Tibial artery (tissue), 4 donors: ENCODE results near the gene SLC30A7.
"Not testable (repeated sequence)": the region's sequence is repeated elsewhere in the genome, so short reads cannot be mapped to it uniquely, and the experiment has no call there.

Experiments
- DNase-seq, 2 donors: peaks; one replicate each; pipeline ENCODE4 v3.0.0-alpha.2; 2019
- H3K27ac ChIP-seq, 2 donors: fragments of 200-600 bp; sonication (generic) in 1 of 2; 1 replicate in 1 of 2; 2 replicates in 1 of 2; pipeline ENCODE4 v1.5.1; 2018 to 2019; ENCODE audit warnings: mild to moderate bottlenecking in 1 of 2
- H3K27me3 ChIP-seq, 2 donors: fragments of 200-600 bp; sonication (generic) in 1 of 2; one replicate each; pipeline versions ENCODE4 v1.5.1 to v1.6.0; 2016 to 2019
- H3K36me3 ChIP-seq, 3 donors: fragments of 200-600 bp; sonication (generic) in 2 of 3; one replicate each; pipeline ENCODE4 v1.5.1; 2016 to 2019; ENCODE audit warnings: mild to moderate bottlenecking in 2 of 3
- H3K4me1 ChIP-seq, 4 donors: fragments of 200-600 bp; sonication (generic) in 2 of 4; 1 replicate in 3 of 4; 2 replicates in 1 of 4; pipeline ENCODE4 v1.5.1; 2016 to 2019
- H3K4me3 ChIP-seq, 2 donors: fragments of 200-600 bp; sonication (generic) in 1 of 2; 1 replicate in 1 of 2; 2 replicates in 1 of 2; pipeline ENCODE4 v1.5.1; 2018 to 2019; ENCODE audit warnings: mild to moderate bottlenecking in 2 of 2
- H3K9me3 ChIP-seq, 3 donors: fragments of 200-600 bp; sonication (generic) in 1 of 3; one replicate each; pipeline ENCODE4 v1.5.1; 2016 to 2019
- CTCF ChIP-seq, 2 experiments: fragments of 200-600 bp in 1 of 2; fragments of 450-650 bp in 1 of 2; IDR thresholded peaks; one replicate each; pipeline ENCODE4 v1.5.1; 2017 to 2019; ENCODE audit warnings: antibody characterized with exemption in 2 of 2, mild to moderate bottlenecking in 1 of 2, moderate library complexity in 1 of 2
- intact Hi-C: fragments of 100-400 bp; cut with DNase I; formaldehyde crosslinking; loops from one replicate; pipeline ENCODE4 v1.15.0; 2023; ENCODE audit warnings: low total_unique reads

Gene SLC30A7

GRCh38 chr1:100950337-100950736 is 54.4 kb downstream of the SLC30A7 start:
- H3K4me3 ChIP-seq, result no peak overlapping the region
- peak overlapping the region in 1 of 2 donors; percentile 3 for H3K27ac ChIP-seq
- intact Hi-C loops, result no loop called here
- TF ChIP-seq CTCF (IDR thresholded peaks at IDR 0.05), result no peak
- peaks cover 7 to 14% (median 11%) of the 10 kb centered on the region in 3 donors for H3K36me3 ChIP-seq
- peaks cover 0 to 3% (median 0%) of the 10 kb centered on the region in 3 donors for H3K9me3 ChIP-seq
- DNase-seq, result no peak
- H3K4me1 ChIP-seq, result peaks cover 0 to 22% (median 5%) of the 10 kb centered on the region in 4 donors
- H3K27me3 ChIP-seq, result no peaks in the 10 kb centered on the region

- intact Hi-C loops, result no loop called here
- Histone ChIP-seq H3K36me3 (peaks cover 7 to 14% (median 11%) of the 10 kb centered on the region in 3 donors), H3K27me3 (no peaks in the 10 kb centered on the region), H3K4me3 (no peak overlapping the region), H3K4me1 (peaks cover 0 to 22% (median 5%) of the 10 kb centered on the region in 4 donors), H3K27ac (peak overlapping the region in 1 of 2 donors; percentile 3), H3K9me3 (peaks cover 0 to 3% (median 0%) of the 10 kb centered on the region in 3 donors)
- TF ChIP-seq CTCF (IDR thresholded peaks at IDR 0.05), result no peak
- no peak for DNase-seq
These were observed 54.9 kb downstream of the SLC30A7 start for GRCh38 chr1:100950781-100951180.

- no peak for DNase-seq
- peaks cover 0 to 3% (median 0%) of the 10 kb centered on the region in 3 donors for H3K9me3 ChIP-seq
- TF ChIP-seq CTCF (IDR thresholded peaks at IDR 0.05), result no peak
- intact Hi-C loops, result no loop called here
- H3K4me1 ChIP-seq, result peaks cover 0 to 22% (median 5%) of the 10 kb centered on the region in 4 donors
- H3K27me3 ChIP-seq, result no peaks in the 10 kb centered on the region
- peaks cover 7 to 14% (median 11%) of the 10 kb centered on the region in 3 donors for H3K36me3 ChIP-seq
- no peak overlapping the region for H3K4me3 ChIP-seq
- no peak overlapping the region for H3K27ac ChIP-seq
These were observed 56.3 kb downstream of the SLC30A7 start for GRCh38 chr1:100952104-100952745.

- Histone ChIP-seq H3K36me3 (peaks cover 7 to 14% (median 11%) of the 10 kb centered on the region in 3 donors), H3K4me1 (peaks cover 0 to 22% (median 5%) of the 10 kb centered on the region in 4 donors)
- H3K27me3 ChIP-seq, H3K9me3 ChIP-seq, H3K27ac ChIP-seq, intact Hi-C loops, H3K4me3 ChIP-seq, DNase-seq: not testable (repeated sequence)
These were observed 57.1 kb downstream of the SLC30A7 start for GRCh38 chr1:100952970-100953369.

GRCh38 chr1:100953960-100954730 is 58.3 kb downstream of the SLC30A7 start:
- intact Hi-C loops, result no loop called here
- peaks cover 0 to 14% (median 11%) of the 10 kb centered on the region in 3 donors for H3K36me3 ChIP-seq
- H3K27ac ChIP-seq, result no peak overlapping the region
- no peak for TF ChIP-seq CTCF (IDR thresholded peaks at IDR 0.05)
- H3K27me3 ChIP-seq, result no peaks in the 10 kb centered on the region
- H3K4me1 ChIP-seq, result peaks cover 0 to 20% (median 4%) of the 10 kb centered on the region in 4 donors
- no peaks in the 10 kb centered on the region for H3K9me3 ChIP-seq
- no peak overlapping the region for H3K4me3 ChIP-seq
- DNase-seq, result no peak

- H3K27ac ChIP-seq, result no peak overlapping the region
- H3K9me3 ChIP-seq, result no peaks in the 10 kb centered on the region
- peaks cover 0 to 8% (median 0%) of the 10 kb centered on the region in 4 donors for H3K4me1 ChIP-seq
- H3K36me3 ChIP-seq, result peaks cover 0 to 14% (median 8%) of the 10 kb centered on the region in 3 donors
- H3K27me3 ChIP-seq, result no peaks in the 10 kb centered on the region
- no peak for TF ChIP-seq CTCF (IDR thresholded peaks at IDR 0.05)
- intact Hi-C loops, result no loop called here
- no peak overlapping the region for H3K4me3 ChIP-seq
- no peak for DNase-seq
These were observed 59.4 kb downstream of the SLC30A7 start for GRCh38 chr1:100955322-100955721.
